ENCODE measurements around the gene MDM2.
"Not testable (repeated sequence)": the region's sequence is repeated elsewhere in the genome, so short reads cannot be mapped to it uniquely, and the experiment has no call there.

MDM2 gene

GRCh38 chr12:68851592-68852306 is 43.8 kb downstream of the MDM2 start:
- no peak for DNase-seq (ENCODE audit: low read depth)

GRCh38 chr12:68853396-68854077 is 45.6 kb downstream of the MDM2 start:
- no peak for DNase-seq (ENCODE audit: low read depth)

GRCh38 chr12:68854078-68854468 is 46.1 kb downstream of the MDM2 start:
- DNase-seq (ENCODE audit: low read depth), result no peak

- no peak for DNase-seq (ENCODE audit: low read depth)
Observed at GRCh38 chr12:68854554-68854953, 46.6 kb downstream of the MDM2 start.

- DNase-seq (ENCODE audit: low read depth), result no peak
Observed at GRCh38 chr12:68855111-68855510, 47.1 kb downstream of the MDM2 start.

- DNase-seq (ENCODE audit: low read depth), result no peak
Observed at GRCh38 chr12:68855771-68856170, 47.8 kb downstream of the MDM2 start.

GRCh38 chr12:68856510-68856909 is 48.5 kb downstream of the MDM2 start:
- no peak for DNase-seq (ENCODE audit: low read depth)

- DNase-seq (ENCODE audit: low read depth), result no peak
Observed at GRCh38 chr12:68861890-68862289, 53.9 kb downstream of the MDM2 start.

GRCh38 chr12:68863109-68863770 is 55.3 kb downstream of the MDM2 start:
- DNase-seq (ENCODE audit: low read depth), result no peak

GRCh38 chr12:68863886-68864454 is 56.0 kb downstream of the MDM2 start:
- DNase-seq (ENCODE audit: low read depth), result not testable (repeated sequence)

GRCh38 chr12:68864604-68865003 is 56.6 kb downstream of the MDM2 start:
- no peak for DNase-seq (ENCODE audit: low read depth)

- DNase-seq (ENCODE audit: low read depth), result no peak
Observed at GRCh38 chr12:68865399-68866164, 57.6 kb downstream of the MDM2 start.

GRCh38 chr12:68866950-68867349 is 59.0 kb downstream of the MDM2 start:
- no peak for DNase-seq (ENCODE audit: low read depth)

GRCh38 chr12:68867606-68868005 is 59.6 kb downstream of the MDM2 start:
- no peak for DNase-seq (ENCODE audit: low read depth)

- DNase-seq (ENCODE audit: low read depth), result no peak
Observed at GRCh38 chr12:68868043-68868790, 60.2 kb downstream of the MDM2 start.

- DNase-seq (ENCODE audit: low read depth), result no peak
Observed at GRCh38 chr12:68870011-68870410, 62.0 kb downstream of the MDM2 start.

GRCh38 chr12:68870443-68870842 is 62.5 kb downstream of the MDM2 start:
- no peak for DNase-seq (ENCODE audit: low read depth)

GRCh38 chr12:68871396-68871795 is 63.4 kb downstream of the MDM2 start:
- DNase-seq (ENCODE audit: low read depth), result no peak

- no peak for DNase-seq (ENCODE audit: low read depth)
Observed at GRCh38 chr12:68871921-68872320, 63.9 kb downstream of the MDM2 start.

- DNase-seq (ENCODE audit: low read depth), result no peak
Observed at GRCh38 chr12:68873316-68873715, 65.3 kb downstream of the MDM2 start.

- DNase-seq (ENCODE audit: low read depth), result no peak
Observed at GRCh38 chr12:68876461-68876860, 68.5 kb downstream of the MDM2 start.

Data from activated gamma-delta T cell treated with anti-CD3 and anti-CD28 coated beads, Interleukin-2, amount 50 U/mL, for 16 hours (primary cell).